ENCODE measurements around the gene MIR17HG.

MIR17HG gene

DNA sequence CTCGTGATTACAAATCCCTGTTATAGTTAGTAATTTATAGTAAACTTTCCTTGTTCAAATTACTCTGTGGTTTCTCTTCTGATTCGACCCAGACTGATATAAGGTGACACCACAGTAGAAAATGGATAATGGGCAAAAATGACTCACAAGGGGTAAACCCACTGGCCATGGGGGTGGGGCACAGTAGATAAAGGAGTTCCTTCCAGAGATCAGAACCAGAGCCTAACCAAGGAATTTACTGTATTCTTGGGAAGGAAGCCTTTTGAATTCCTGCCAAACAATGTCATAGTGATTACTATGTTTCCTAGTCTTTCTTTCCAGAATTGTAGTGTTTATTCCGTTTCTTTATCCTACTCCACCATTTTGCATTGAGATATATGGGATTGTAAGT, 21.9 kb downstream of the MIR17HG start:
- DNase-seq: no peak

DNA sequence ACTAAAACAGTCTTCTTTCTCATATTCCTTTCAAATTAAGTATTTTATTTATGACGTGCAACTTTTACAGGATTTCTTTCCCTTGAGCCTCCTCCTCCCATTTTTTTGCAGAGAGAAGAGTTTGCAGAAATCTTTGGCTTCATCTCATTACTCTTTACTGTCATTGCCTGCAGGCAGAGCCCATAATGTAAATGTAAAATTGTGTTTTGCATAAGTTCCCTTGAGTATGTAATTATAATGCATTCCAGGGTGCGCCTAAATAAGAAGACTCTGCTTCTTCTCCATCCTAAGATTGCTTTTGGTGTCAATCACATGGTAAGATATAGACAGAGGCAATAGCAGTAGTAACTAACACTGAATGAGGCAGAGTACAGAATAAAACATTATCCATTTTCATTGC, 23.0 kb downstream of the MIR17HG start:
- no peak for DNase-seq

DNA sequence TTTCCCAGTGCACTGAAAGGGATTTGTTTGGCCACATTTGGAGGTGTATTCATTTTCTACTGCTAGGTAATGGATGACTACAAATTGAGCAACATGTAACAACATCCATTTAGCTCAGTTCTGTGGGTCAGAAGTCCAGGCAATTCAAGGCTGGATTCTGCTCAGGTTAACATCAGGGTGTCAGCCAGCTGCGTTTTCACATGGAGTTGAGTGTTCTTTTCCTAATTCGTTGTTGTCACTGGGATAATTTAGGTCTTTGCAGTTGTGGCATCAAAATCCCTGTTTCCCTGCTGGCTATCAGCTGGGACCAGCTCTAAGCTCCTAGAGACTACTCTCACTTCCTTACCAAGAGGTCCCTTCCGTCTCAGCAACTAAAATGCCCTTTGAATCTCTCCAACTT, 25.4 kb downstream of the MIR17HG start:
- DNase-seq: no peak

DNA sequence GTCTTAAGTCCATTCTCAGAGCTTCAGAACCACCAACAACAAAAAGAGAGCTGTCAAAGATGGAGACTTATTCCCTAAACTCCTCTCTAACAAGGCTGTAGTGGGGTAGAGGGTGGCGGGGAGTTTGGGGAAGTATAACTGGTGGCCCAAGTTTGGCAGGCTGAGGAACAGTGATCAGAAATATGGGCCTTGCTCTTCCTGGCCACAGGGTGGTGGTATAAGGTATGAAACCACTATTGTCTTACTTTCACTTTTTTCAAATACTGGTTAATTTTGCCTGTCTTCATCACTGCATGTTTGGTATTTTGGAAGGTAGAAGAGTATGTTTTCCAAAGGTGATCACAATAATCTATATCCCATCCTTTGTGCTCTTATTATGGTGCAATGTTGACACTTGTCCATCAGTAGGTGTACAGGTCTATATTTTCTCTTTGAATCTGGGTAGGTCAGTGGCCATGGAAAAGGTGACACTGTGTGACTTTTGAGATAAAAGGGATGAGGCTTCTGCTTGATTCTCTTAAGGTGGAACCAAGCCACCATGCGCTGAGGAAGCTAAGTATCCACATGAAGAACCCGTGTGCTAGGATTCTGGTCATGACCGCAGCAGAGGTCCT, 27.7 kb downstream of the MIR17HG start:
- DNase-seq: no peak

DNA sequence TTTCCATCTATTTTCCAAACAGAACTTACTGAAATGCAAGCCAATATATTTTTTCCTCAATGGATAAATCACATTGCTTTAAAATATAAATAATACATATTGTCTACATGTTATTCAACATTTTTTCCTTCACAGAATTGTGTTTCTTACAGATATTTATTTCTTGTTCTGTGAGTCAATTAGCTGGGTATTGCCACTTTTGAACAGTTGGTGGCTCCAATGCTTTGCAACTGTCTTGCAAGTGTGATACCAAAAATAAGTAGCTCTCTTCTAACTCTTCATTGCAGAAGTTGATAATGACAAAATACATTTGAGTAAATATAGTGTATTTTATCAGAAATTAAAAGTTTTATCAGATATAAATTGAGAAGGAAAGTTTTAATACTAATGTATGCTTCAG, 33.9 kb downstream of the MIR17HG start:
- DNase-seq: no peak

DNA sequence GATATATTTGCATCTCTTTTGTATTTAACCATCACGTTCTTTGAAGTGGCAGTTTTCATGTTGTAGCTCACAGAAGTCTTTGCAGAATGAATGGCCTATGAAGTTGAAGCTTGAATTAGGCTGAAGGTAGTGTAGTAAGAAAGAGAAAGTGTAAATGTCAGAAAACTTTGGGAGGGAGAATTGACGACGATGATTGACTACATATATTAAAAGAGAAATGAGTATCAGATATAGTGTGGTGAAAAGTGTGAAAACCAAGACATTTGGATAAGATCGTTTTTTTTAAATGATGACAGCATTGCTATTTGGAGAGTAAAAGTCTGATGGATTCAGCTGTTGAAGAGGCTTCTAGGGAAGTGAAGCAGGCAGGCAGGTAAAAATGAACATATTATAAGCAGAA, 36.3 kb downstream of the MIR17HG start:
- no peak for DNase-seq

DNA sequence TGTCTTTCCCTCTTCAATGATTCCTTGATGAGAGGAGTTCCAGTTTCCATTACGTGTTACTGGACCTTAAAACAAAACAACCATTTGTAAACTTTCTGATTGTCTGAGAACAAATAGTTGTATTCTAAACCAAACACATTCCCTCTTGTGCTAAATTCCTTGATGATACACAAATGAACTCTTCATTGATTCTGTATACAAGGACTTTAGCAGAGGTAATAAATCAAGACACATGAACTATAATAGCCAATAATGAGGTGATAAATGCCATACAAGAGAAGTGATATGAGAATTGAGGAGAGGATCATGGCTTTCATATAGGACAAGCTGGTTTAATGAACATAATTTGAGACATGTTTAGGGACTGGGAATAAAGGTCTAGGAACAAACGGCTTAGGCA, 37.4 kb downstream of the MIR17HG start:
- no peak for DNase-seq

DNA sequence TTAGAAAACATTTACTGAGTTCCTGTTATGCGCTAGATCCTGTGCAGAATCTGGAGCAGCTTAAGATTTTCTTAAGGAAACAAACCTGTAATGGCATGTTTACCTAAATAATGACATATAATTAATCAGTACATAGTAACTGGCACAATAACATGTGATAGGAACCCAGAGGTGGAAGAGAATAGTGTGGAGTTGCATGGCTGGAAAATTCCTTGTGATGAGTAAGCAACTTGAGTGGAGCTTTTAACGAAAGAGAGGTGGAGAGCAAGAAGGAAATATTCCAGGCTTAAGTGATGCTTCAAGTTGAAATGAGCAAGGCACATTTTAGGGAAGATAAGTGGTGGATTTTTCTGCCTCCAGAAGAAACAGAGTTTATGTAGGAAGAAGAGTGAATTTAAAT, 41.7 kb downstream of the MIR17HG start:
- no peak for DNase-seq

DNA sequence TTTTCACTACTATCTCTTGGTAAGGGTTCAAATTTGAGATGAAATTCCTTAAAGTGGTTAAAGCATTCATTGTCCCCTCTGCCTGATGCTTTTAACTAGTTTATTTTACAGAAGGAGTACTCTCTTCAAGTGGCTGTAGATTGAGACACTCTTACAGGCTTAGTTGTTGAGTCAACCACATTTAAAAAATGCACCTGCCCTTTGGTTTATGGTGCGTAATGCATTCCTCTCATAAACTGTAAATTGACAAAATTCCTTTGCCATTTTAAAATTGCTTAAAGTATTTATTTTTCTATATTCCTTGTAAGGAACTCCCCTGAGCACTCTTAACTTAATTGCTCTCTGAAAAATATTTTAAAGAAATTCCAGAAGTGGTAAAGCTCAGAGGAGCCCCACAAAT, 50.1 kb downstream of the MIR17HG start:
- no peak for DNase-seq

DNA sequence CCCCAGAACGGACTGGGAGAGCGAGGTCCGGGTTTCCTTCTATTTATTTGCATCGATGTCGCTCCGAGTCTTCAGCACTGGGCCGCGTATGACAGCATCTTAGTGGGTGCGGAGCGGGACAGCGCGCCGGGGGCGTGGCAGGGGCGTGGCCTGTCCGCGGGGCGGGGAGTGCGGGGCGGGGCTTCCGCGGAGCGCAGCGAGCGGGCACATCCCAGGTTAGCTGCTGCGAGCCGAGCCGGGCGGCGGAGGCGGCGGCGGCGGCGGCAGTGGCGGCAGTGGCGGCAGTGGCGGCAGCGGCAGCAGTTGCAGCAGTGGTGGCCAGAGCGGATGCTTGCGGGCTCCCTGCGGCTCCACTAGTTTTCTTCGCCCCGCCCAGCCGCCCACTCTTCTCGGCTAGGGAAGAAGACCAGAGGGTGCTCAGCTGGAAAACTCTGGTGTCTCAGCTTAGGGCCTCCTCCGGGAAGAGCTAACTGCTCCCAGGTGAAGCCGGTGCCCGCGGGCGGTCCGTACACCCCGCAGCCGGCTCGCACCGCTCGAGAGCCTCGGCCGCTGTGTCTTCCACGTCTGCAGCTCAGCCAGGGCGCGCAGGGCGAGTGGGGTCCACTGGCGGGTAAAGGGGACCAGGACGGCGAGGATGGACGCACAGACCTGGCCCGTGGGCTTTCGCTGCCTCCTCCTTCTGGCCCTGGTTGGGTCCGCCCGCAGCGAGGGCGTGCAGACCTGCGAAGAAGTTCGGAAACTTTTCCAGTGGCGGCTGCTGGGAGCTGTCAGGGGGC, 51.1 kb downstream of the MIR17HG start, which contains the start of gene GPC5:
Gene GPC5, plus strand, starts transcription at position 209 of the 776 bp plus-strand sequence.
- peak; percentile 81 for DNase-seq

DNA sequence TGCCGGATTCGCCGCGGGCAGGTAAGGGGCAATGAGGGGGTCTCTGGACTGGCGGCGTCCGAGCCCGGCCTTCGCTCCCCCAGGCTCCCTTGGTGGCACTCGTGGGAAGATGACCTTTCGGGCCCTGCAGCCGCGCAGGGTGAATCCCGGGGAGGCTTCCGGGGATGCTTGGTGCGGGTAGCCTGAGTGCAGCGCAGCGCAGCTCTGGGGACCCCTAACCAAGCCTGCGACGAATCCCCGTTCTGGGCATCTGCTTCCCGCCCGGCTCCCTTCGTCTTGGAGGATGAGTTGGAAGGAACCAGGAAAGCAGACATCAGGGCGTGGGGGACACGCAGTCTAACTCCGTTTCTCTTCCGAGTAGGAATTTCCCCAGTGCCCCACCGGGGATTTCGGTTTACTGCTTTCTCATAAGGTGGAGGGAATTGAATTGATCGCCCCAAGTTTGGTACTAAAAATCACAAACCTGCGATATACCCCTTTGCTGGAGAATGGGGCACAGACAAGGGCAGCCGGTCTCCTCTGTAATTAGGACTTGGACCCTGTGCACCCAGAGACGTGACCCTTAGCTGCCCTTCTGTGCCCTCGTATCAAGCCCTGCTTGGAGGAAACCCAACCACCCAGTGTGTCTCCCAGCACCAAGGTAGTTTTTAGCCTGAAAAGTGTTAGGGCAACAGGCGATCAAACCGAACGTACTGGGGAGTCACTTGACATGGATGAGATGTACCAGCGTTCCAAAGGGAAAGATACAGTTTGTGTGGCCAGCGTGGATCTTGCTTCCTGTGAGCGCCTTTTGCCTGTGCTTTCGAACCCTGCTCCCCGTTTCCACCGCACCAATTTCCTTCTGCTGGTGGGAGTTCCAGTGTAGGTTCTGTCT, 51.9 kb downstream of the MIR17HG start:
- DNase-seq: no peak

DNA sequence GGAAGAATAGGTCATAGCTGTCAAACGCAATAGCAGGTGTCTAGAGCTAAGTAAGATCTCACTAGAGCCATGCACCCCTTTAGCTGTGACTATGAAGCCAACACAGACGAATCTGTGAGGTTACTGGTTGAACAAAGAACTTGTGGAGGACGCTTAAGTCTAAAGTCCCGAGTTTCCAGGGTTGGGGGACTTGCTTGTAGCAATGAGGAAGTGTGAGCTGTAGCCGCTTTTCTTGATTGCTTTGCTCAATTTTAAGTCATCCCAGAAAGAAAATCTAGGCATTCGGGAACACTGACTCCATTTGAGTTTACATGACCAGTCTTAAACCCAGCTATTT, 52.5 kb downstream of the MIR17HG start:
- DNase-seq: no peak

DNA sequence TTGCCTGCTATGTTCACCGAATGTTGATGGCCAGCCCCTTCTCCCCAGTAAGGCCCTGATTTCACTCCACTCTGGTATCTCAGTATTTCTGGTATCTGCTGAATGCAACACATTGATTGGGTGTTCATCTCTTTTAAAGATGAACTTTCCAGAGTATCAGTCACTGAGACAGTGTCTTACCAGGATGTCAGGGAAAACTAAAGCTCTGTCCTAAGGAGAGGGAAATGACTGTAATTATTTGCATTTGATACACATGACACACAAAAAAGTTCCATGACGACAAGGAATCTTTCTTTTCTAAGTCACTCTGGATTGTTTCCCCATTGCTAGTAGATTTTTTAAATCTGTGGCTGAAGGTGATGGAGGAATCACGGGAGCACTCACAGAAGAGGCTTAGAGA, 53.2 kb downstream of the MIR17HG start:
- no peak for DNase-seq

DNA sequence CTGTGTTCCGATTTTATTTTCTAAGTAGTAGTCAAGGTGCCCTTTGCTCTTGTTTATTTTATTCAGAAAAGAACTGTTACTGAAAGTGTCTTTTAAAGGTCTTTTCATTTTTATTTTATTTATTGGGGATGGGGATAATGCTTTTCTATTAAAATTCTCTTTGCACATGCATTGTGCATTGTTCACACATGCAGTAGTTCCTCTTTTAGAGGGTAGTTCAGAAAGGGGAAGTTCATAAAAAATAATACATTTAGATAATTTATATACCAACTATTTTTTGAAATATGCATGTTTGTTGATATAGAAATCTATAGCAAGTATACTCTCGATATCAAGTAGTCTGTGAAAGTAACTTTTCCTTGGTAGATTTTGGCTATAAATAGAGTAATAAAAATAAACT, 54.4 kb downstream of the MIR17HG start:
- no peak for DNase-seq
